ENCODE data around the gene HSPB9. TPM values are rescaled to one million over a fixed set of nuclear protein-coding genes. Genes with fewer than 3 reads are reported as not detected.
A peak's percentile ranks its signal among the peaks of the same experiment; 100 is the strongest.

HSPB9 gene
- total RNA-seq, 5 donors from 2014 or later (not counting 1 experiment from before 2014, with no cell fraction given), result 0.13 to 0.18 TPM; not detected in 3

GRCh38 chr17:42117397-42118125 is 5.0 kb upstream of the HSPB9 start:
- Mint-ChIP-seq H3K4me1 (peaks cover 33 to 46% (median 38%) of the 10 kb centered on the region in 3 donors), H3K4me3 (no peak overlapping the region), H3K27ac (no peak overlapping the region)

GRCh38 chr17:42118126-42118510 is 4.5 kb upstream of the HSPB9 start:
- H3K27ac Mint-ChIP-seq, result no peak overlapping the region
- Histone ChIP-seq H3K27me3 (replicated peaks in 1 of 2; ENCODE audit: control insufficient read depth in 2 of 2, extremely low read depth in 1 of 2, insufficient read depth in 2 of 2, low read length in 1 of 2) (no peaks in the 10 kb centered on the region), H3K4me3 (ENCODE audit: control insufficient read depth in 1 of 2, extremely low read depth in 1 of 2, low read length in 1 of 2) (no peak overlapping the region), H3K4me1 (ENCODE audit: control insufficient read depth in 1 of 2, extremely low read depth in 1 of 2, insufficient read depth in 2 of 2, low read length in 2 of 2) (peaks cover 5 to 33% of the 10 kb centered on the region in 2 experiments), H3K36me3 (ENCODE audit: control insufficient read depth in 2 of 2, extremely low read depth in 1 of 2, insufficient read depth in 1 of 2, low read length in 1 of 2) (peaks cover 16 to 20% of the 10 kb centered on the region in 2 donors), H3K9me3 (no peaks in the 10 kb centered on the region), H3K27ac (ENCODE audit: low read length) (no peak overlapping the region)
- ChIA-PET CTCF (interaction anchor here (0.6 to 1.8 kb wide), 13 partner anchors 14 to 301 kb away, joined by 3 to 9 read pairs (median 4); partner anchors contain the start of gene NKIRAS2 (in 1 of the 2)), POLR2A (no interaction called here)
- no peaks in the 10 kb centered on the region for H3K9me3 Mint-ChIP-seq
- no peaks in the 10 kb centered on the region for H3K27me3 Mint-ChIP-seq
- H3K4me1 Mint-ChIP-seq, result peaks cover 29 to 42% (median 38%) of the 10 kb centered on the region in 3 donors
- peak overlapping the region in 1 of 3 donors; percentile 13 for H3K4me3 Mint-ChIP-seq
- 93% methylated on average over 2 of the region's 4 CpGs for WGBS (ENCODE audit: insufficient coverage)
- DNase-seq (no peak), ATAC-seq (replicated peaks in 1 of 4) (no peak)
- peaks cover 25% of the 10 kb centered on the region for H3K36me3 Mint-ChIP-seq

More at GRCh38 chr17:42117397-42118125, 5.0 kb upstream of the HSPB9 start:
- DNase-seq (no peak), ATAC-seq (replicated peaks in 1 of 4) (no peak)
- no peaks in the 10 kb centered on the region for H3K9me3 ChIP-seq
- H3K36me3 ChIP-seq (ENCODE audit: control insufficient read depth in 2 of 2, extremely low read depth in 1 of 2, insufficient read depth in 1 of 2, low read length in 1 of 2), result peaks cover 16 to 20% of the 10 kb centered on the region in 2 donors
- H3K4me1 ChIP-seq (ENCODE audit: control insufficient read depth in 1 of 2, extremely low read depth in 1 of 2, insufficient read depth in 2 of 2, low read length in 2 of 2), result peaks cover 10 to 39% of the 10 kb centered on the region in 2 experiments
- CTCF ChIA-PET, result interaction anchor here (0.6 to 2.2 kb wide), 15 partner anchors 14 to 302 kb away, joined by 3 to 9 read pairs (median 3); partner anchors contain the start of gene NKIRAS2 (in 1 of the 2)
- Mint-ChIP-seq H3K36me3 (peaks cover 25% of the 10 kb centered on the region), H3K27me3 (no peaks in the 10 kb centered on the region), H3K9me3 (no peaks in the 10 kb centered on the region)
- POLR2A ChIA-PET, result no interaction called here
- WGBS (ENCODE audit: insufficient coverage), result 93% methylated on average over 30 of the region's 30 CpGs
- H3K4me3 ChIP-seq (ENCODE audit: control insufficient read depth in 1 of 2, extremely low read depth in 1 of 2, low read length in 1 of 2), result no peak overlapping the region
- no peaks in the 10 kb centered on the region for H3K27me3 ChIP-seq (replicated peaks in 1 of 2; ENCODE audit: control insufficient read depth in 2 of 2, extremely low read depth in 1 of 2, insufficient read depth in 2 of 2, low read length in 1 of 2)
- no peak overlapping the region for H3K27ac ChIP-seq (ENCODE audit: low read length)

GRCh38 chr17:42118545-42118944 is 4.1 kb upstream of the HSPB9 start:
- Histone ChIP-seq H3K36me3 (ENCODE audit: control insufficient read depth in 2 of 2, extremely low read depth in 1 of 2, insufficient read depth in 1 of 2, low read length in 1 of 2) (peaks cover 16 to 20% of the 10 kb centered on the region in 2 donors), H3K27me3 (replicated peaks in 1 of 2; ENCODE audit: control insufficient read depth in 2 of 2, extremely low read depth in 1 of 2, insufficient read depth in 2 of 2, low read length in 1 of 2) (no peaks in the 10 kb centered on the region), H3K27ac (ENCODE audit: low read length) (no peak overlapping the region), H3K4me3 (ENCODE audit: control insufficient read depth in 1 of 2, extremely low read depth in 1 of 2, low read length in 1 of 2) (no peak overlapping the region), H3K9me3 (no peaks in the 10 kb centered on the region), H3K4me1 (ENCODE audit: control insufficient read depth in 1 of 2, extremely low read depth in 1 of 2, insufficient read depth in 2 of 2, low read length in 2 of 2) (peaks cover 5 to 29% of the 10 kb centered on the region in 2 experiments)
- DNase-seq (peak in 18 of 35 experiments; percentile 20 to 59 (median 34)), ATAC-seq (replicated peaks in 1 of 4) (peak in 1 of 4 experiments; percentile 13)
- Mint-ChIP-seq H3K27me3 (no peaks in the 10 kb centered on the region), H3K4me1 (peaks cover 29 to 42% (median 38%) of the 10 kb centered on the region in 3 donors), H3K4me3 (peak overlapping the region; percentile 37 to 74 (median 51)), H3K9me3 (no peaks in the 10 kb centered on the region), H3K36me3 (peaks cover 25% of the 10 kb centered on the region), H3K27ac (peak overlapping the region in 1 of 2 donors; percentile 73)
- CTCF ChIA-PET, result interaction anchor here (0.5 to 1.8 kb wide), 10 partner anchors 17 to 301 kb away, joined by 3 to 7 read pairs (median 4); no protein-coding TSS in a partner anchor
- 77% methylated on average over 2 of the region's 2 CpGs for WGBS (ENCODE audit: insufficient coverage)
- POLR2A ChIA-PET, result no interaction called here

GRCh38 chr17:42119301-42119700 is 3.3 kb upstream of the HSPB9 start:
- H3K4me3 Mint-ChIP-seq, result peak overlapping the region in 2 of 3 donors; percentile 35 to 74
- no peaks in the 10 kb centered on the region for H3K27me3 ChIP-seq (replicated peaks in 1 of 2; ENCODE audit: control insufficient read depth in 2 of 2, extremely low read depth in 1 of 2, insufficient read depth in 2 of 2, low read length in 1 of 2)
- H3K9me3 ChIP-seq, result no peaks in the 10 kb centered on the region
- H3K4me1 Mint-ChIP-seq, result peaks cover 29 to 39% (median 38%) of the 10 kb centered on the region in 3 donors
- CTCF ChIA-PET, result interaction anchor here (0.5 to 1.8 kb wide), 8 partner anchors 18 to 1979 kb away, joined by 3 to 6 read pairs (median 4); partner anchors contain the start of gene DNAJC7 (in 1 of the 2)
- ATAC-seq (replicated peaks in 1 of 4) (no peak), DNase-seq (no peak)
- H3K27ac ChIP-seq (ENCODE audit: low read length), result no peak overlapping the region
- POLR2A ChIA-PET, result no interaction called here
- H3K4me3 ChIP-seq (ENCODE audit: control insufficient read depth in 1 of 2, extremely low read depth in 1 of 2, low read length in 1 of 2), result no peak overlapping the region
- H3K9me3 Mint-ChIP-seq, result no peaks in the 10 kb centered on the region
- H3K36me3 ChIP-seq (ENCODE audit: control insufficient read depth in 2 of 2, extremely low read depth in 1 of 2, insufficient read depth in 1 of 2, low read length in 1 of 2), result peaks cover 16 to 22% of the 10 kb centered on the region in 2 donors
- WGBS (ENCODE audit: insufficient coverage), result 92% methylated on average over 18 of the region's 18 CpGs
- H3K4me1 ChIP-seq (ENCODE audit: control insufficient read depth in 1 of 2, extremely low read depth in 1 of 2, insufficient read depth in 2 of 2, low read length in 2 of 2), result peaks cover 5 to 28% of the 10 kb centered on the region in 2 experiments
- H3K36me3 Mint-ChIP-seq, result peaks cover 25% of the 10 kb centered on the region
- H3K27ac Mint-ChIP-seq, result no peak overlapping the region
- H3K27me3 Mint-ChIP-seq, result no peaks in the 10 kb centered on the region

GRCh38 chr17:42120161-42120769 is 2.3 kb upstream of the HSPB9 start:
- DNase-seq (no peak), ATAC-seq (replicated peaks in 1 of 4) (peak in 1 of 4 experiments; percentile 2)
- Histone ChIP-seq H3K9me3 (no peaks in the 10 kb centered on the region), H3K4me3 (ENCODE audit: control insufficient read depth in 1 of 2, extremely low read depth in 1 of 2, low read length in 1 of 2) (peak overlapping the region in 1 of 2 donors; percentile 42), H3K27ac (ENCODE audit: low read length) (no peak overlapping the region), H3K36me3 (ENCODE audit: control insufficient read depth in 2 of 2, extremely low read depth in 1 of 2, insufficient read depth in 1 of 2, low read length in 1 of 2) (peaks cover 16 to 27% of the 10 kb centered on the region in 2 donors), H3K27me3 (replicated peaks in 1 of 2; ENCODE audit: control insufficient read depth in 2 of 2, extremely low read depth in 1 of 2, insufficient read depth in 2 of 2, low read length in 1 of 2) (no peaks in the 10 kb centered on the region), H3K4me1 (ENCODE audit: control insufficient read depth in 1 of 2, extremely low read depth in 1 of 2, insufficient read depth in 2 of 2, low read length in 2 of 2) (peaks cover 5 to 28% of the 10 kb centered on the region in 2 experiments)
- peak overlapping the region; percentile 66 to 74 (median 71) for H3K4me3 Mint-ChIP-seq
- H3K9me3 Mint-ChIP-seq, result no peaks in the 10 kb centered on the region
- peak overlapping the region in 1 of 2 donors; percentile 34 for H3K27ac Mint-ChIP-seq
- ChIA-PET CTCF (interaction anchor here (0.6 to 1.6 kb wide), 9 partner anchors 17 to 1980 kb away, joined by 3 to 8 read pairs (median 4); partner anchors contain the start of genes CNP (in 1 of the 2), DNAJC7 (in 1 of the 2), KCNH4 (in 1 of the 2) and NKIRAS2 (in 1 of the 2)), POLR2A (no interaction called here)
- H3K36me3 Mint-ChIP-seq, result peaks cover 23% of the 10 kb centered on the region
- 31% methylated on average over 2 of the region's 7 CpGs for WGBS (ENCODE audit: insufficient coverage)
- H3K4me1 Mint-ChIP-seq, result peaks cover 29 to 38% (median 33%) of the 10 kb centered on the region in 3 donors
- no peaks in the 10 kb centered on the region for H3K27me3 Mint-ChIP-seq
